IMR-90 (cell line): ENCODE measurements around the gene TCERG1L. TPM values are rescaled to one million over a fixed set of nuclear protein-coding genes. Genes with fewer than 3 reads are reported as not detected.

Experiments used
- ATAC-seq: fragments of 200-7000 bp; cut with Tn5 transposase; 2 replicates; pipeline ENCODE4 v1.9.1; 2020; ENCODE audit warnings: low read depth, mild to moderate bottlenecking, moderate library complexity
- BruUV-seq: library from RNA; stranded (reverse); fragments of 400-500 nt; replicated peaks from 2 replicates; lab custom pipeline; 2021; lab: Mats Ljungman, UMichigan
- CTCF ChIA-PET: fragments of 300-600 bp; formaldehyde crosslinking; extraction: SDS; loops from one replicate; lab custom pipeline; 2021; ENCODE audit warnings: antibody characterized with exemption; lab: Yijun Ruan, JAX
- POLR2A ChIA-PET: fragments of 300-600 bp; sonication (Branson Sonifier 250); formaldehyde crosslinking; loops from one replicate; lab custom pipeline; 2022; ENCODE audit warnings: antibody characterized with exemption; ENCODE audit not compliant: unreplicated experiment; lab: Charles Lee
- DNase-seq: peaks from one replicate; pipeline ENCODE4 v3.0.0; 2013
- H2AFZ ChIP-seq: replicated peaks from 2 replicates; pipeline ENCODE3; 2013; ENCODE audit warnings: low read length, mild to moderate bottlenecking; ENCODE audit not compliant: poor library complexity
- H2AK5ac ChIP-seq: 2 replicates; pipeline ENCODE4 v1.6.1; 2013; ENCODE audit warnings: low read depth, low read length, inconsistent platforms
- H2AK9ac ChIP-seq: replicated peaks from 2 replicates; pipeline ENCODE3; 2013; ENCODE audit warnings: mild to moderate bottlenecking, low read depth, low read length, moderate library complexity; ENCODE audit not compliant: poor library complexity
- H2BK120ac ChIP-seq: 2 replicates; pipeline ENCODE4 v1.6.1; 2013; ENCODE audit warnings: low read depth, low read length, inconsistent platforms
- H2BK15ac ChIP-seq: 3 replicates; pipeline ENCODE4 v1.6.1; 2013; ENCODE audit warnings: low read depth, low read length, inconsistent platforms
- H2BK20ac ChIP-seq: 2 replicates; pipeline ENCODE4 v1.6.1; 2013; ENCODE audit warnings: low read depth, mild to moderate bottlenecking, inconsistent platforms, low read length, moderate library complexity
- H2BK5ac ChIP-seq: 2 replicates; pipeline ENCODE4 v1.6.1; 2013; ENCODE audit warnings: mild to moderate bottlenecking, low read depth, low read length, inconsistent platforms; ENCODE audit not compliant: poor library complexity, severe bottlenecking
- H3K14ac ChIP-seq: replicated peaks from 2 replicates; pipeline ENCODE4 v1.6.1; 2013; ENCODE audit warnings: low read depth, low read length, inconsistent platforms
- H3K18ac ChIP-seq: 2 replicates; pipeline ENCODE4 v1.6.1; 2013; ENCODE audit warnings: low read depth, low read length, control low read depth
- H3K23ac ChIP-seq: 2 replicates; pipeline ENCODE4 v1.6.1; 2013; ENCODE audit warnings: low read depth, low read length, inconsistent platforms
- H3K27ac ChIP-seq: 2 replicates; pipeline ENCODE4 v1.5.1; 2013; ENCODE audit warnings: mild to moderate bottlenecking, control low read depth, low read length; ENCODE audit not compliant: insufficient read depth
- H3K27me3 ChIP-seq: 2 replicates; pipeline ENCODE4 v1.6.1; 2013; ENCODE audit warnings: low read length; ENCODE audit not compliant: control insufficient read depth, insufficient read depth
- H3K36me3 ChIP-seq: 2 replicates; pipeline ENCODE4 v1.6.1; 2013; ENCODE audit warnings: low read length, mixed read lengths; ENCODE audit not compliant: control insufficient read depth, insufficient read depth
- H3K4ac ChIP-seq: 2 replicates; pipeline ENCODE4 v1.6.1; 2013; ENCODE audit warnings: low read depth, low read length, inconsistent platforms
- H3K4me1 ChIP-seq: 2 replicates; pipeline ENCODE4 v1.6.1; 2013; ENCODE audit warnings: low read length, mixed read lengths; ENCODE audit not compliant: control insufficient read depth, insufficient read depth
- H3K4me2 ChIP-seq: 2 replicates; pipeline ENCODE4 v1.6.1; 2013; ENCODE audit warnings: low read depth, mild to moderate bottlenecking, control low read depth, low read length, moderate library complexity
- H3K4me3 ChIP-seq: 2 replicates; pipeline ENCODE4 v1.5.1; 2013; ENCODE audit warnings: low read depth, mild to moderate bottlenecking, control low read depth, low read length, moderate library complexity; ENCODE audit not compliant: insufficient read depth
- H3K56ac ChIP-seq: 2 replicates; pipeline ENCODE4 v1.6.1; 2013; ENCODE audit warnings: low read length, inconsistent platforms; ENCODE audit not compliant: insufficient read depth; ENCODE audit errors: extremely low read depth
- H3K79me1 ChIP-seq, 2 experiments: 2 replicates each; pipeline ENCODE4 v1.6.1; 2013; ENCODE audit warnings: low read length in 2 of 2, inconsistent platforms in 1 of 2, low read depth in 1 of 2
- H3K9ac ChIP-seq: 2 replicates; pipeline ENCODE4 v1.6.1; 2013; ENCODE audit warnings: low read depth, low read length, control low read depth
- H3K9me1 ChIP-seq: 2 replicates; pipeline ENCODE4 v1.6.1; 2013; ENCODE audit warnings: low read length, inconsistent platforms; ENCODE audit not compliant: insufficient read depth
- H3K9me3 ChIP-seq: 2 replicates; pipeline ENCODE4 v1.6.1; 2013; ENCODE audit warnings: low read length; ENCODE audit not compliant: control insufficient read depth, insufficient read depth
- H4K20me1 ChIP-seq: 2 replicates; pipeline ENCODE4 v1.6.1; 2013; ENCODE audit warnings: low read length, inconsistent platforms; ENCODE audit not compliant: insufficient read depth
- H4K5ac ChIP-seq: 2 replicates; pipeline ENCODE4 v1.6.1; 2013; ENCODE audit warnings: mild to moderate bottlenecking, low read depth, low read length, control low read depth
- H4K8ac ChIP-seq, 2 experiments: 2 replicates each; pipeline ENCODE4 v1.6.1; 2013; ENCODE audit warnings: low read depth in 2 of 2, low read length in 2 of 2, control low read depth in 1 of 2, inconsistent platforms in 1 of 2
- H4K91ac ChIP-seq: 2 replicates; pipeline ENCODE4 v1.6.1; 2013; ENCODE audit warnings: low read depth, low read length, inconsistent platforms; ENCODE audit not compliant: insufficient read depth
- RAD21 ChIP-seq: IDR thresholded peaks from 2 replicates; pipeline ENCODE4 v1.6.1; 2012; ENCODE audit warnings: low read length, improper control_type of control experiment
- WGBS, 2 experiments: methylation state at CpG; one replicate each; pipeline versions ENCODE4 v1.1.5 to v1.1.7; 2013; ENCODE audit warnings: missing lambda C conversion rate in 2 of 2; ENCODE audit not compliant: insufficient read length in 1 of 2; ENCODE audit errors: extremely low coverage in 2 of 2; 5-methylcytosine and 5-hydroxymethylcytosine counted together
- dilution Hi-C: fragments of 300-500 bp; cut with HindIII; formaldehyde crosslinking; loops from one replicate; pipeline ENCODE4 v1.14.3; 2018; ENCODE audit warnings: low sequenced_read_pairs; ENCODE audit not compliant: unreplicated experiment
- in situ Hi-C: fragments of 300-500 bp; cut with MboI; formaldehyde crosslinking; loops from 3 replicates; pipeline ENCODE4 v1.14.3; 2019; ENCODE audit warnings: low sequenced_read_pairs, inconsistent platforms, mixed read lengths
- intact Hi-C: fragments of 100-400 bp; cut with micrococcal nuclease; formaldehyde crosslinking; loops from 2 replicates; pipeline ENCODE4 v1.10.0; 2022
- polyA plus RNA-seq, 3 experiments: library from polyadenylated mRNA; depleted of rRNA; stranded (reverse); fragments of >200 nt; gene quantifications; 2 replicates each; pipeline ENCODE4 v1.2.3, GENCODE V29; 2012; ENCODE audit warnings: low replicate concordance in 1 of 3
- total RNA-seq: library from RNA; depleted of rRNA; stranded (reverse); fragments of >200 nt; gene quantifications from 2 replicates; pipeline ENCODE4 v1.2.3, GENCODE V29; 2012

The TCERG1L gene
- total and polyA plus RNA-seq, 2 of the 4 experiments (the other 2 are of a cell fraction) = not detected

- ChIA-PET CTCF (no interaction called here), POLR2A (no interaction called here)
- Histone ChIP-seq H3K9ac (no peak overlapping the region), H3K4me1 (no peaks in the 10 kb centered on the region), H3K9me3 (peaks cover 61% of the 10 kb centered on the region), H4K20me1 (no peaks in the 10 kb centered on the region), H2BK120ac (no peak overlapping the region), H4K8ac (no peak overlapping the region), H4K5ac (no peak overlapping the region), H3K4ac (no peak overlapping the region), H3K4me2 (no peak overlapping the region), H2BK15ac (no peak overlapping the region), H3K18ac (no peak overlapping the region), H3K23ac (no peak overlapping the region), H3K14ac (no peak overlapping the region), H2BK5ac (no peak overlapping the region), H3K56ac (no peak overlapping the region), H2AK9ac (no peak overlapping the region), H3K27me3 (no peaks in the 10 kb centered on the region), H2AFZ (no peak overlapping the region), H4K91ac (no peak overlapping the region), H2BK20ac (no peak overlapping the region), H3K36me3 (no peaks in the 10 kb centered on the region), H3K4me3 (no peak overlapping the region), H3K27ac (no peak overlapping the region), H2AK5ac (no peak overlapping the region), H3K9me1 (no peaks in the 10 kb centered on the region), H3K79me1 (no peaks in the 10 kb centered on the region)
- 14% methylated on average over 1 of the region's 5 CpGs; no CpG with 5 or more reads in 1 of the 2 experiments for WGBS, 2 experiments
- no TSS peak for BruUV-seq
- intact Hi-C loops (no loop called here), dilution Hi-C loops (no loop called here), in situ Hi-C loops (no loop called here)
- ATAC-seq (no peak), DNase-seq (no peak)
- no peak for TF ChIP-seq RAD21
Observed at GRCh38 chr10:131274883-131275282, 36.6 kb downstream of the TCERG1L start.
